Liver (tissue), 3 donors: ENCODE measurements around the gene CCDC191.

Experiments used
- ATF3 ChIP-seq: IDR thresholded peaks from 2 replicates; pipeline ENCODE4 v1.6.1; 2016; ENCODE audit warnings: antibody characterized with exemption
- CTCF ChIP-seq: fragments of 150-350 bp; IDR thresholded peaks from 2 replicates; pipeline ENCODE4 v1.5.1; 2017; ENCODE audit warnings: improper control_type of control experiment, low read depth, low read length; ENCODE audit not compliant: missing input control
- EGR1 ChIP-seq, 2 donors: IDR thresholded peaks; 2 replicates each; pipeline ENCODE4 v1.6.1; 2016 to 2018; ENCODE audit warnings: antibody characterized with exemption in 2 of 2, low read depth in 2 of 2
- FOXA1 ChIP-seq: IDR thresholded peaks from 2 replicates; pipeline ENCODE4 v1.6.1; 2016; ENCODE audit warnings: antibody characterized with exemption
- GABPA ChIP-seq, 2 donors: IDR thresholded peaks in 1 of 2; conservative IDR thresholded peaks in 1 of 2; 2 replicates each; pipeline ENCODE4 v1.6.1; 2016; ENCODE audit warnings: antibody characterized with exemption in 2 of 2, mild to moderate bottlenecking in 1 of 2, moderate library complexity in 1 of 2
- JUND ChIP-seq, 2 donors: IDR thresholded peaks; 2 replicates each; pipeline ENCODE4 v1.6.1; 2016; ENCODE audit warnings: antibody characterized with exemption in 2 of 2
- MAX ChIP-seq: IDR thresholded peaks from 2 replicates; pipeline ENCODE4 v1.6.1; 2016; ENCODE audit warnings: antibody characterized with exemption
- SP1 ChIP-seq: IDR thresholded peaks from 2 replicates; pipeline ENCODE4 v1.6.1; 2018; ENCODE audit warnings: antibody characterized with exemption, mild to moderate bottlenecking
- TAF1 ChIP-seq: conservative IDR thresholded peaks from 2 replicates; pipeline ENCODE4 v1.6.1; 2016; ENCODE audit warnings: antibody characterized with exemption, mild to moderate bottlenecking
- ZBTB33 ChIP-seq: IDR thresholded peaks from 2 replicates; pipeline ENCODE4 v1.6.1; 2016; ENCODE audit warnings: antibody characterized with exemption
- donor health status: healthy.
- donor health status: healthy.

- TF ChIP-seq CTCF (no peak), SP1 (no peak), MAX (no peak), ATF3 (no peak), ZBTB33 (no peak), FOXA1 (no peak), TAF1 (no peak), GABPA (IDR thresholded peaks at IDR 0.05 in 1 of 2, conservative IDR thresholded peaks at IDR 0.05 in 1 of 2) (no peak), JUND (IDR thresholded peaks at IDR 0.05) (no peak), EGR1 (IDR thresholded peaks at IDR 0.05; ENCODE audit: low read depth in 2 of 2) (no peak)
Measured at GRCh38 chr3:114104414-114104813, 48.1 kb upstream of the CCDC191 start.
